HG03095 (cell line): Measurements from ENCODE around the gene SHQ1.
A peak's percentile ranks its signal among the peaks of the same experiment; 100 is the strongest.

Source experiments
- ATAC-seq: cut with Tn5 transposase; IDR thresholded peaks from one replicate; pipeline ENCODE4 v1.9.1; 2021; ENCODE audit warnings: moderate library complexity; ENCODE audit not compliant: unreplicated experiment

SHQ1 gene

GRCh38 chr3:72847751-72848702 lies at the start of gene SHQ1:
Gene SHQ1, minus strand, starts transcription at chr3:72848445. Its CDS starts 105 bp downstream, at chr3:72848340.
- peak; percentile 85 for ATAC-seq

- ATAC-seq = no peak
Observed at GRCh38 chr3:72897758-72898007, 49.4 kb upstream of the SHQ1 start.

GRCh38 chr3:72896996-72897757 lies 48.9 kb upstream of the SHQ1 start:
- ATAC-seq = no peak

GRCh38 chr3:72894976-72895552 lies 46.8 kb upstream of the SHQ1 start:
- ATAC-seq = no peak

- no peak for ATAC-seq
Observed at GRCh38 chr3:72892870-72893269, 44.6 kb upstream of the SHQ1 start.

- ATAC-seq = no peak
Observed at GRCh38 chr3:72892081-72892775, 44.0 kb upstream of the SHQ1 start.

GRCh38 chr3:72891053-72891855 lies 43.0 kb upstream of the SHQ1 start:
- no peak for ATAC-seq

GRCh38 chr3:72890166-72890925 lies 42.1 kb upstream of the SHQ1 start:
- ATAC-seq = no peak

- no peak for ATAC-seq
Observed at GRCh38 chr3:72889310-72890165, 41.3 kb upstream of the SHQ1 start.

GRCh38 chr3:72888546-72889309 lies 40.5 kb upstream of the SHQ1 start:
- ATAC-seq = no peak

GRCh38 chr3:72887705-72888545 lies 39.7 kb upstream of the SHQ1 start, which contains the start of gene GXYLT2:
Gene GXYLT2, plus strand, starts transcription at chr3:72888046. Its CDS starts 188 bp downstream, at chr3:72888234.
- ATAC-seq = no peak

- ATAC-seq = no peak
Observed at GRCh38 chr3:72887343-72887704, 39.1 kb upstream of the SHQ1 start.

- no peak for ATAC-seq
Observed at GRCh38 chr3:72872183-72872582, 23.9 kb upstream of the SHQ1 start.

GRCh38 chr3:72862314-72863090 lies 14.3 kb upstream of the SHQ1 start:
- ATAC-seq = no peak

GRCh38 chr3:72860846-72861245 lies 12.6 kb upstream of the SHQ1 start:
- ATAC-seq = no peak

GRCh38 chr3:72860053-72860452 lies 11.8 kb upstream of the SHQ1 start:
- ATAC-seq = no peak
